Activated CD4-positive, alpha-beta memory T cell treated with anti-CD3 and anti-CD28 coated beads for 36 hours (primary cell): ENCODE results near the gene TAF3. TPM values are rescaled to one million over a fixed set of nuclear protein-coding genes. Genes with fewer than 3 reads are reported as not detected.
A peak's percentile ranks its signal among the peaks of the same experiment; 100 is the strongest.

Source experiments
- CTCF ChIA-PET: fragments of 350-600 bp; sonication (Branson Sonifier 250); formaldehyde crosslinking; loops from one replicate; lab custom pipeline; 2021; ENCODE audit warnings: antibody characterized with exemption, inconsistent platforms; lab: Charles Lee
- POLR2A ChIA-PET: fragments of 350-600 bp; sonication (Branson Sonifier 250); formaldehyde crosslinking; loops from one replicate; lab custom pipeline; 2021; ENCODE audit warnings: antibody characterized with exemption; lab: Charles Lee
- DNase-seq: peaks from one replicate; pipeline ENCODE4 v3.0.0-alpha.2; 2020
- H3K27ac Mint-ChIP-seq: one replicate; pipeline ENCODE4 v1.8.0; 2021; ENCODE audit warnings: mixed read lengths
- H3K27me3 Mint-ChIP-seq: one replicate; pipeline ENCODE4 v1.8.0; 2021; ENCODE audit warnings: mixed read lengths
- H3K36me3 Mint-ChIP-seq: one replicate; pipeline ENCODE4 v1.8.0; 2021; ENCODE audit warnings: mixed read lengths
- H3K4me1 Mint-ChIP-seq: one replicate; pipeline ENCODE4 v1.8.0; 2021; ENCODE audit warnings: low read depth, mixed read lengths
- H3K4me3 Mint-ChIP-seq: one replicate; pipeline ENCODE4 v1.8.0; 2021; ENCODE audit warnings: mild to moderate bottlenecking, mixed read lengths
- H3K9me3 Mint-ChIP-seq: one replicate; pipeline ENCODE4 v1.8.0; 2021; ENCODE audit warnings: mixed read lengths
- intact Hi-C: fragments of 100-400 bp; cut with micrococcal nuclease; formaldehyde crosslinking; loops from one replicate; pipeline ENCODE4 v1.15.1; 2023
- total RNA-seq, 2 experiments: library from RNA; stranded (reverse); gene quantifications; one replicate each; pipeline ENCODE4 v1.2.3, GENCODE V29; 2021

Gene TAF3
- total RNA-seq, 2 experiments from 2014 or later = 12.2 to 12.3 TPM

- peak; percentile 29 for DNase-seq
- ChIA-PET CTCF (interaction anchor here (0.9 to 2.9 kb wide), 5 partner anchors 10 to 343 kb away, joined by 3 to 10 read pairs (median 4); no protein-coding TSS in a partner anchor), POLR2A (interaction anchor here (1.0 to 5.6 kb wide), 9 partner anchors 10 to 358 kb away, joined by 3 to 21 read pairs (median 8); no protein-coding TSS in a partner anchor)
- peaks cover 69% of the 10 kb centered on the region for H3K4me1 Mint-ChIP-seq
- H3K36me3 Mint-ChIP-seq = peaks cover 91% of the 10 kb centered on the region
- no peaks in the 10 kb centered on the region for H3K27me3 Mint-ChIP-seq
- no peaks in the 10 kb centered on the region for H3K9me3 Mint-ChIP-seq
- peak overlapping the region; percentile 99 for H3K27ac Mint-ChIP-seq
- H3K4me3 Mint-ChIP-seq = peak overlapping the region; percentile 98
- intact Hi-C loops = loop anchor here (5.0 to 10.0 kb wide), 2 partner anchors 187 to 835 kb away; no protein-coding TSS in a partner anchor
Observed at GRCh38 chr10:8059191-8059936, 241.1 kb downstream of the TAF3 start.

- H3K27me3 Mint-ChIP-seq = no peaks in the 10 kb centered on the region
- H3K9me3 Mint-ChIP-seq = no peaks in the 10 kb centered on the region
- H3K4me3 Mint-ChIP-seq = peak overlapping the region; percentile 98
- POLR2A ChIA-PET = interaction anchor here (0.5 to 5.6 kb wide), 11 partner anchors 10 to 342 kb away, joined by 3 to 21 read pairs (median 8); no protein-coding TSS in a partner anchor
- intact Hi-C loops = loop anchor here (1.0 to 10.0 kb wide), 9 partner anchors 71 to 1035 kb away; no protein-coding TSS in a partner anchor
- CTCF ChIA-PET = interaction anchor here (1.2 to 2.9 kb wide), 5 partner anchors 11 to 342 kb away, joined by 4 to 10 read pairs (median 5); no protein-coding TSS in a partner anchor
- peak overlapping the region; percentile 99 for H3K27ac Mint-ChIP-seq
- H3K36me3 Mint-ChIP-seq = peaks cover 92% of the 10 kb centered on the region
- H3K4me1 Mint-ChIP-seq = peaks cover 75% of the 10 kb centered on the region
- DNase-seq = peak; percentile 87
Observed at GRCh38 chr10:8060010-8060703, 241.9 kb downstream of the TAF3 start.

- POLR2A ChIA-PET = interaction anchor here (0.6 to 5.6 kb wide), 14 partner anchors 10 to 550 kb away, joined by 3 to 21 read pairs (median 5); no protein-coding TSS in a partner anchor
- H3K27me3 Mint-ChIP-seq = no peaks in the 10 kb centered on the region
- peak overlapping the region; percentile 99 for H3K27ac Mint-ChIP-seq
- peak; percentile 20 for DNase-seq
- H3K4me3 Mint-ChIP-seq = peak overlapping the region; percentile 98
- CTCF ChIA-PET = interaction anchor here (1.2 to 2.9 kb wide), 4 partner anchors 11 to 342 kb away, joined by 4 to 10 read pairs (median 6); no protein-coding TSS in a partner anchor
- no peaks in the 10 kb centered on the region for H3K9me3 Mint-ChIP-seq
- peaks cover 80% of the 10 kb centered on the region for H3K4me1 Mint-ChIP-seq
- intact Hi-C loops = loop anchor here (1.0 to 10.0 kb wide), 9 partner anchors 71 to 1034 kb away; no protein-coding TSS in a partner anchor
- H3K36me3 Mint-ChIP-seq = peaks cover 92% of the 10 kb centered on the region
Observed at GRCh38 chr10:8060704-8061121, 242.4 kb downstream of the TAF3 start.

GRCh38 chr10:8061274-8062211, 243.2 kb downstream of the TAF3 start:
- Mint-ChIP-seq H3K4me1 (peaks cover 88% of the 10 kb centered on the region), H3K27me3 (no peaks in the 10 kb centered on the region), H3K27ac (peak overlapping the region; percentile 99), H3K9me3 (no peaks in the 10 kb centered on the region), H3K4me3 (peak overlapping the region; percentile 98), H3K36me3 (peaks cover 94% of the 10 kb centered on the region)
- DNase-seq = peak; percentile 80
- ChIA-PET POLR2A (interaction anchor here (0.6 to 5.6 kb wide), 15 partner anchors 9 to 549 kb away, joined by 3 to 21 read pairs (median 5); no protein-coding TSS in a partner anchor), CTCF (interaction anchor here (0.7 to 2.9 kb wide), 3 partner anchors 8 to 270 kb away, joined by 5 to 10 read pairs (median 7); no protein-coding TSS in a partner anchor)
- intact Hi-C loops = loop anchor here (2.0 to 10.0 kb wide), 6 partner anchors 121 to 1033 kb away; no protein-coding TSS in a partner anchor

- Mint-ChIP-seq H3K4me3 (peak overlapping the region; percentile 98), H3K36me3 (peaks cover 93% of the 10 kb centered on the region), H3K9me3 (no peaks in the 10 kb centered on the region), H3K27ac (peak overlapping the region; percentile 99), H3K27me3 (no peaks in the 10 kb centered on the region), H3K4me1 (peaks cover 96% of the 10 kb centered on the region)
- CTCF ChIA-PET = no interaction called here
- no peak for DNase-seq
- intact Hi-C loops = loop anchor here (5.0 to 10.0 kb wide), 3 partner anchors 119 to 1031 kb away; no protein-coding TSS in a partner anchor
- POLR2A ChIA-PET = interaction anchor here (1.3 to 5.6 kb wide), 2 partner anchors 269 to 339 kb away, joined by 3 to 20 read pairs; no protein-coding TSS in a partner anchor
Observed at GRCh38 chr10:8063128-8063908, 245.0 kb downstream of the TAF3 start.

- peak overlapping the region; percentile 91 for H3K27ac Mint-ChIP-seq
- H3K9me3 Mint-ChIP-seq = no peaks in the 10 kb centered on the region
- peak overlapping the region; percentile 29 for H3K4me3 Mint-ChIP-seq
- H3K36me3 Mint-ChIP-seq = peaks cover 92% of the 10 kb centered on the region
- ChIA-PET CTCF (no interaction called here), POLR2A (interaction anchor here (1.3 to 1.8 kb wide), 2 partner anchors 269 to 339 kb away, joined by 3 to 4 read pairs; no protein-coding TSS in a partner anchor)
- DNase-seq = no peak
- no peaks in the 10 kb centered on the region for H3K27me3 Mint-ChIP-seq
- intact Hi-C loops = loop anchor here (5.0 to 10.0 kb wide), 3 partner anchors 118 to 1031 kb away; no protein-coding TSS in a partner anchor
- peaks cover 96% of the 10 kb centered on the region for H3K4me1 Mint-ChIP-seq
Observed at GRCh38 chr10:8063935-8064334, 245.6 kb downstream of the TAF3 start.

- Mint-ChIP-seq H3K36me3 (peaks cover 92% of the 10 kb centered on the region), H3K9me3 (no peaks in the 10 kb centered on the region), H3K4me3 (peak overlapping the region; percentile 29), H3K4me1 (peaks cover 96% of the 10 kb centered on the region), H3K27me3 (no peaks in the 10 kb centered on the region), H3K27ac (peak overlapping the region; percentile 91)
- ChIA-PET POLR2A (interaction anchor here (1.3 to 1.8 kb wide), 3 partner anchors 73 to 338 kb away, joined by 3 to 4 read pairs (median 3); no protein-coding TSS in a partner anchor), CTCF (no interaction called here)
- DNase-seq = no peak
- intact Hi-C loops = loop anchor here (5.0 to 10.0 kb wide), 3 partner anchors 118 to 1030 kb away; no protein-coding TSS in a partner anchor
Observed at GRCh38 chr10:8064436-8064835, 246.1 kb downstream of the TAF3 start.

GRCh38 chr10:8065651-8066050, 247.3 kb downstream of the TAF3 start:
- Mint-ChIP-seq H3K36me3 (peaks cover 91% of the 10 kb centered on the region), H3K9me3 (no peaks in the 10 kb centered on the region), H3K27me3 (no peaks in the 10 kb centered on the region), H3K27ac (peak overlapping the region; percentile 91), H3K4me1 (peaks cover 96% of the 10 kb centered on the region), H3K4me3 (peak overlapping the region; percentile 54)
- POLR2A ChIA-PET = interaction anchor here (0.6 to 1.9 kb wide), 7 partner anchors 43 to 337 kb away, joined by 3 to 7 read pairs (median 3); no protein-coding TSS in a partner anchor
- no peak for DNase-seq
- CTCF ChIA-PET = interaction anchor here (0.6 kb wide), 1 partner anchor 593 kb away, joined by 3 read pairs; no protein-coding TSS in a partner anchor
- intact Hi-C loops = loop anchor here (1.0 to 10.0 kb wide), 5 partner anchors 8 to 1029 kb away; no protein-coding TSS in a partner anchor

- ChIA-PET POLR2A (interaction anchor here (0.9 to 1.9 kb wide), 6 partner anchors 65 to 336 kb away, joined by 3 to 7 read pairs (median 4); no protein-coding TSS in a partner anchor), CTCF (interaction anchor here (0.8 to 1.0 kb wide), 2 partner anchors 67 to 222 kb away, joined by 3 read pairs; no protein-coding TSS in a partner anchor)
- H3K27me3 Mint-ChIP-seq = no peaks in the 10 kb centered on the region
- H3K4me1 Mint-ChIP-seq = peaks cover 96% of the 10 kb centered on the region
- intact Hi-C loops = loop anchor here (1.0 to 10.0 kb wide), 5 partner anchors 9 to 1029 kb away; no protein-coding TSS in a partner anchor
- peaks cover 91% of the 10 kb centered on the region for H3K36me3 Mint-ChIP-seq
- DNase-seq = no peak
- no peaks in the 10 kb centered on the region for H3K9me3 Mint-ChIP-seq
- H3K4me3 Mint-ChIP-seq = peak overlapping the region; percentile 52
- H3K27ac Mint-ChIP-seq = peak overlapping the region; percentile 91
Observed at GRCh38 chr10:8066124-8066523, 247.8 kb downstream of the TAF3 start.
